GM12891 (cell line): ENCODE measurements around the gene IKZF2.

ENCODE experiments used
- PAX5 ChIP-seq: IDR thresholded peaks from 2 replicates; pipeline ENCODE4 v1.6.1; 2011; ENCODE audit warnings: low read length, moderate library complexity, mild to moderate bottlenecking; ENCODE audit not compliant: insufficient read depth, severe bottlenecking
- POLR2A ChIP-seq: IDR thresholded peaks from 2 replicates; pipeline ENCODE4 v1.6.1; 2011; ENCODE audit warnings: low read depth, low read length, control low read depth
- POLR2AphosphoS5 ChIP-seq: IDR thresholded peaks from 2 replicates; pipeline ENCODE4 v1.6.1; 2011; ENCODE audit warnings: low read depth, low read length, control low read depth
- POU2F2 ChIP-seq: IDR thresholded peaks from 2 replicates; pipeline ENCODE4 v1.6.1; 2011; ENCODE audit warnings: low read depth, mild to moderate bottlenecking, control low read depth, low read length, moderate library complexity
- SPI1 ChIP-seq: IDR thresholded peaks from 2 replicates; pipeline ENCODE4 v1.6.1; 2011; ENCODE audit warnings: low read depth, low read length, control low read depth
- TAF1 ChIP-seq: IDR thresholded peaks from 2 replicates; pipeline ENCODE4 v1.6.1; 2011; ENCODE audit warnings: low read depth, low read length, control low read depth

DNA sequence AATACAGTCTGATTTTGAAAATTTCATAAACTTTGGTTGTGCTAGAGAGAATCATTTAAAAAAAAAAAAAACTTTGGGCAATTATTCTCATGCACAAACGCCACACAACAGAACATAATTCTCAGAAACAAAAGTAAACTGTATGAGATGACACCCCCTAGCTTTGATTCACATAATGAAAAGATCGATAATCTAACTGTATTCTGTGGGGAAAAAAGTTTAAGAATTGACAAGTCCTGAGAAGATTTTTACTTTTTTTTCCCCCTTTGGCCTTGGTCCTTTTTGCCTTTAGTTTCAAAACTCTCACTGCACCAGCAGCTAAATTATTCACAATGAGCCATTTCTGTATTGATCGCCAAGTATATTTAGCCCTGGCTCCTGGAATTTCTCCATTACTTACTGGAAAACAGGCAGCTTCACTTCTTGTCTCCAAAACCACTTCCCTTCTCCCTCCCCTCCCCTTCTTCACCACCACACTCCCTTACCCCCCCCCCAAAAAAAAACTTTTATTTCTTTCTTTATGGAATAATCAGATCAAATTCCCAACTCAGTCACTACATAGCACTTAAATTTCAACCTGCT, 2.0 kb downstream of the IKZF2 start:
- TF ChIP-seq POLR2A (no peak), TAF1 (no peak), POLR2AphosphoS5 (no peak), POU2F2 (no peak), SPI1 (no peak), PAX5 (no peak)
